T1000 (cell line): Measurements from ENCODE around the gene CADPS2.

ENCODE experiments used
- DNase-seq: peaks from one replicate; lab custom pipeline; 2025; ENCODE audit warnings: mixed read lengths; lab: John Stamatoyannopoulos, UW

The CADPS2 gene

GRCh38 chr7:122602800-122603199 lies 283.5 kb downstream of the CADPS2 start:
- DNase-seq = no peak

DNA sequence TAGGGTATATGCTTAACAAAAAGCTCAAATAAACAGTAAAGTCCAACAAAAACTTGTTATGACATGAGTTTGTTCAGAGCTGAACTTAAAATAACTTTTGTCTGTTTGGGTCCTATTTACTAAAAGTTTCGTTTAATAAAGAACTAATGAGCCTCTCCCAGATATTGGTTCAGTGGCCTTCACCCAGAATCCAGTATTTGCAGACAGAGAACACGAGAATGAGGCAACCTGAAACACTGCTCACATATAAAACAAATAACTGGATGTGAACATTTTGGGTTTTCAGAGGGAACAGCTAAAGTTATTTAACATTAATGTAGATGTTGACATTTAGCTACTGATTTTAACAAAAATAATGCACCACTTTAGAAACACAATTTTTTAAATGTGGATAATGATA lies 285.6 kb downstream of the CADPS2 start:
- DNase-seq = no peak

DNA sequence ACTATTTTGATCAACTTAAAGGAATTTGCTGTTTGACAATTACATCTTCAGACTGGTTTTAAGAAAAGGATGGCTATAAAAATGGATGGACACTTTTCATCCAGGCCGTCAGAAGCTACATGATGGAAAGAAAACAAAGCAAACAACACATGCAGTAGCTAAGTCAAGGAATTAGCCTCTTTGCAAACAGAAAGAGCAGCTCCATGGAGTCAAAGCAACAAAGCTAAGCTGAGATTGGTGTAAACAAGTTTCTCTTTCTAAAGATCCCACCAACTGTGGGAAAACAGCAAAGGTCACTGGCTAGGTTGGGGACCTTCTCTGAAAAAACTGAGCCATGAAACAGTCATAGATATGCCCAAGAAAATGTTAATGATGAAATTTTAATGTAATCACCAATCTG lies 286.2 kb downstream of the CADPS2 start:
- DNase-seq = no peak

GRCh38 chr7:122597277-122597676 lies 289.0 kb downstream of the CADPS2 start:
- no peak for DNase-seq

DNA sequence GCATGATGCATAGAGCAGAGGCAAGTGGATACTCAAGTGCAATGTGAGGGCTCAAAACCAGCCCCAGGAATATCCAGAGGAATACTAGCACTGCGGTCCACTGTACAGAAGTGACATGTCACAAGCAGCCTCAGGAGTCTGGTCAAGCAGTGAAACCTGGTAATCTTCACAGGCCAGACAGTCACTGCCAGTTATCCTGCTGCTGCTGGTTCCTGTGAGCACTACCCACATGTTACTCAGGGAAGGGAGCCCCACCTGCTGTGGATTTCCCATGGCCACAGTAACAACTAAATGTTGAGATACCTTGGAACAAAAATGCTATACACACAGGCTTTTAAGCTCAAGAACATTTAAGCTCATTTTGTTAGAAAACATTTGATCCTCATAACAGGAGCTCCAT lies 290.4 kb downstream of the CADPS2 start:
- DNase-seq = no peak

- no peak for DNase-seq
These were observed 297.6 kb downstream of the CADPS2 start for GRCh38 chr7:122588621-122589020.

GRCh38 chr7:122584676-122585251 lies 301.5 kb downstream of the CADPS2 start:
- DNase-seq = no peak

DNA sequence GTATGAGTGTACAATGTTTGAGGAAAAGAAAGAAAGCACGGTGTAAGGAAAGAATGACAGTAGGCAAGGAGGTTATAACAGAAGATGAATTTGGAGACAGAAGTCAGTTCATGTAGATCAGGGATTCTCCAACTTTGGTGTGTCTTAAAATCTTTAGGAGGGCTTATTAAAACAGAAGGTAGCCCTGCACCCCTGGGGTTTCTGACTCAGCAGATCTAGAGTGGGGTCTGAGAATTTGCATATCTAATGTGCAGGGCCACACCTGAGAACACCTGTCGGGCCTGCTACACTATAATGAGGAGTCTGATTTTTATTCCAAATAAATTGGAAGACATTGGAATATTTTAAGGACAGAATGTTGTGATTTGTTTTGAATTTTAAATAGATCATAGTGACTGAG lies 307.9 kb downstream of the CADPS2 start:
- no peak for DNase-seq

GRCh38 chr7:122577449-122578003 lies 308.7 kb downstream of the CADPS2 start:
- no peak for DNase-seq

- no peak for DNase-seq
These were observed 313.6 kb downstream of the CADPS2 start for GRCh38 chr7:122572706-122573105.

DNA sequence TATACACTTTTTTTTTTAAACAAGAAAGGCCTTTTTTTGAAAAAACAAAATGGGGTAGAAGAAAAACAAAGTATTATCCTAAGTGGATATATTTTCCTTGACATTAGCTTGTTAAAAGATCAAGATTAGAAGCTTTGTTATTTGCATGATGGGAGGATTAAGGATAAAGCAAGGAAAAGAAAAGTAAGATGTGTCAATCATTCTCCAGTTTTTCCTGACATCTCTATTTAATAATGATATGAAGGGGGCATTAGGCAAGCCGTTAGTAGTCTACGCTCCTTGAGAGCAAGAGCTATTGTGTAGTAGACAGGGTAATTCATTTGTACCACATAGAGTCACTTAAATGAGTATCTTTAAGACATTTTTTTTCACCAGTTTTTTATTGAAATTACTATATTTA lies 324.9 kb downstream of the CADPS2 start:
- DNase-seq = no peak

DNA sequence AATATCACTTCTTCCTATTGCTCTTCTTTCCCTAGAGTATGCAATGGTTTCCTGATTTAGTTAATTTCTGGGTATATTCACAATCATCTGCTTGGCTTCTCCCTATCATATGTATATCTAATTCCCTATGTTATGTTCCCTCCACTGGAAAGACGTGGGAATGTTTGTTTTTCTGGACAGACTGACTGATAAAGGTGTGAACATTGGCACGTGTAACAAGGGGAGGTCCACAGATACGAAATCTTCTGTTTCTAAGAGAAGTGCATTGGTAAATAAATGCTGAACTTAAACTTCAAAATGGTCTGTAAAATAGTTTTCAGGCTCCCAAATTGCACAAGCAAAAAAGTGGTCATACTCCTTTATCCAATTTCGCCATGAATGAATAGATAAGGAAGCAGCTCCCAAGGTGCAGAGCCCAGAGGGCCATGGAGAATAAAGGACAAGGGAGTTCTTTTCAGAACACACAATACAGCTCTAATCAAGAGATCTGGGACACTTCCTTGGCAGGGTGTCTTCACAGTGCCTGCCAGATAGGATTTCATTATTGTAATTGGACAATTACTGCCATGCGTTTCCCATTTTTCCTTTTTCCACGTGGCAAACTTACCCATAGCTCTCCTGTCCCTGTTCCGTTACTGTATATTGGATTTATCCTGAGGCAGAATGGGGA lies 329.3 kb downstream of the CADPS2 start:
- no peak for DNase-seq

- DNase-seq = no peak
These were observed 330.0 kb downstream of the CADPS2 start for GRCh38 chr7:122556219-122556618.

DNA sequence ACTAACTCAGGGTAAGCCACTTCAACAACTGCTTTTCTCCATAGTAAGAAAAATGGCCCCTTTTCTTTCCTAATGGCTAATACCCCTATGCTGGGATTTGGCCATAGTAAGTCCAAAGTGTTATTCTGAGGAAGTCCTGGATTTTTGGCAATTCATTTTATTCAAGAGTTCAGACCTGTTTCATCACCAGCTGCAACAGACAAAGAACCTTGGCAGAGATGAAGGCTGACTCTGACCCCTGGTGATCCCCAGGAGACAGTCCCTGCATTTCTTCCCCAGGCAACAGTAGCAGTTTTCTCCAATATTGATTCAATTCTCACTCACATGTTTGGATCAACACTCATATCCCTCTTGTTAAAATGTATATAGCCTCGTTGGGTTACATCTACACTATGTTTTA lies 332.5 kb downstream of the CADPS2 start:
- no peak for DNase-seq

DNA sequence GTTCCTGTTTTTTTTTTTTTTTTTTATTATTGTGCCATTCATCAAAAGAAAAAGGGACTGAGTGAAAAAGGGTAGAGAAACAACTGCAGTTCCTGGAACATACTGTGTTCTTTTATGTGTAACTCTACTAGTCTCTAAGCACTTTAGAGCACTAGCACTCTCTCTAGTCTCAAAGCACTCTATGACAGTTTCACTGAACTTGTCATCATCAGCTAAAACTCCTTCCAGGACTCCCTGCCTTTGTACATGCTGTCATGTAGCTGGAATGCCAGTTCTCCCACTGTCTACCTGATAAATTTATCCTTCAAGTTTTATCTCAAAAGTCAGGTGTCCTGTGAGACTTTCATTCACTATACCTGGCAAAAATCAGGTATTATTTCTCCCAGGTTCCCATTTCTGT lies 333.5 kb downstream of the CADPS2 start:
- DNase-seq = no peak

GRCh38 chr7:122550545-122550944 lies 335.7 kb downstream of the CADPS2 start:
- DNase-seq = no peak

GRCh38 chr7:122549578-122549977 lies 336.7 kb downstream of the CADPS2 start:
- DNase-seq = no peak

DNA sequence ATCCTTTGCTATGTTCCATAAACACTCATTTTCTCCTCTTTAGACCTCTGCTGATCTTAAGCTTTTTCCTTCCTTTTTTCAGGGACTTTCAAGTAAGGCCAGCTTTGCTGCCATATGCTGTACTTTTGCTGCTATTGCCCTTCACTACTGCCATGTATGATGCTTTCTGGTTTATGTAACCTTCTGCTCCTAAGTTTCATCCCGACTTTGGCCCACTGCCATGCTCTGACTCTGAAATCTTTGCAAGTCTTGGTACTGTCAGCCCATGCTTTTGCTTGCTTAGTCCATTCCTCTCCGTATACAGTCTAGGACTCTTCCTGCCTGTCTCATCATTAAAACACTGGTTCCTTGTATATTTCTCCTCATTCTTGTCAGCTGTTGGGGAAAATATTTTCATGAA lies 339.8 kb downstream of the CADPS2 start:
- DNase-seq = no peak

GRCh38 chr7:122544463-122544862 lies 341.8 kb downstream of the CADPS2 start:
- no peak for DNase-seq

- DNase-seq = no peak
These were observed 342.4 kb downstream of the CADPS2 start for GRCh38 chr7:122543891-122544290.

DNA sequence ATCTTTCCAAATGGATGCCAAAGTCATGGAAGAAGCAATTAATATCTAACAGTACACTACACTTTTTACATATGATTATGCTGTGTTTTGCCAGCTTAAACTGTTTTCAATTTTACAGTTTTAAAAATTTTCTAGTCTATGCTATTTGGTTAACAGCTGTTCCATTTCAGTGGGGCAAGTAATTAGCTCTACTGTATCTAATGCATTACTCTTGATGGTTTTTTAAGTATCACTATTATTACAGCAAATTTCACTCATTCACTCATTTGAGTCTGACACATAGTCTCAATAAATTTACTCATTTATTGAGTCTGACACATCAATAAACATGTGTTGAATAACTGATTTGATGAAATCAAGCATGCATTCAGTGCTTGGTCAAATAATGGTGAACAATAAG lies 343.1 kb downstream of the CADPS2 start:
- no peak for DNase-seq

- DNase-seq = no peak
These were observed 351.2 kb downstream of the CADPS2 start for GRCh38 chr7:122535086-122535485.

- DNase-seq = no peak
These were observed 353.6 kb downstream of the CADPS2 start for GRCh38 chr7:122532406-122533269.
